ENCODE results near the gene CT45A8. TPM values are rescaled to one million over a fixed set of nuclear protein-coding genes. Genes with fewer than 3 reads are reported as not detected.
"Not testable (repeated sequence)": the region's sequence is repeated elsewhere in the genome, so short reads cannot be mapped to it uniquely, and the experiment has no call there.

Gene CT45A8, protein sequence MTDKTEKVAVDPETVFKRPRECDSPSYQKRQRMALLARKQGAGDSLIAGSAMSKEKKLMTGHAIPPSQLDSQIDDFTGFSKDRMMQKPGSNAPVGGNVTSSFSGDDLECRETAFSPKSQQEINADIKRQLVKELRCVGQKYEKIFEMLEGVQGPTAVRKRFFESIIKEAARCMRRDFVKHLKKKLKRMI
- total RNA-seq (2014; rRNA removed) (not detected in 2 replicates), Bru-seq, nascent RNA (not detected), BruChase-seq, experiment 1, labeled RNA remaining after a 6-hour chase (not detected), BruChase-seq, experiment 2, labeled RNA remaining after a 2-hour chase (not detected)
- long read RNA-seq = 0 reads

DNA sequence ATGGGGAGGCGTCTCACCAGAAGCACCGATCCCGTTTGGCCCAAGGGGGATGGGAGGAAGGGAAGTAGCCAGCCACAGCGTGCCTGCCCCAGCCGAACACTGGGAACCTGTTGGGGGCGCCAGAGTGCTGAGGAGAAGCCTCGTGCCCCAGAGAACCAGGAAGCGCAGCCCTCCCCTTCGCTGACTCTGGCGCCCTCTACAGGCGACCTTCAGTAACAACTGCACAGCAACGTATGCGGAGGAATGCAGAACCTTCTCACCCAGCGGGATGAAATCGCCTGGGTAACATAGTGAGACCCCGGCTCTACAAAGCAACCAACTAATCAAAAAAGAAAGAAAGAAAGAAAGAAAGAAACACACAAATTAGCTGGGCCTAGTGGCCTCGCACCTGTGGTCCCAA, at the start of gene CT45A8:
Gene CT45A8 (minus strand): TSS at position 101 of the 400 bp plus-strand sequence. CDS start 3,755 bp downstream, outside the sequence.
- H3K4me3 ChIP-seq (ENCODE audit: low read length); H3K4me2 ChIP-seq (ENCODE audit: low read length); H3F3A ChIP-seq (ENCODE audit: low read length, unreplicated experiment); H3K4me1 ChIP-seq (ENCODE audit: insufficient read depth, low read length); POLR2A ChIA-PET (ENCODE audit: unreplicated experiment); CTCF ChIA-PET; intact Hi-C loops (cut with micrococcal nuclease); H3K36me3 ChIP-seq (ENCODE audit: low read depth, low read length); H3K27me3 ChIP-seq (ENCODE audit: low read length); H3K79me2 ChIP-seq (ENCODE audit: low read length); H4K20me1 ChIP-seq (ENCODE audit: low read length); H3K9ac ChIP-seq (ENCODE audit: low read length); ATAC-seq; H3K9me2 ChIP-seq (replicated peaks; ENCODE audit: low read length); BruUV-seq (replicated peaks); H3K27ac ChIP-seq (ENCODE audit: low read length); H2AFZ ChIP-seq (ENCODE audit: low read length); H3K9me3 ChIP-seq (ENCODE audit: low read length); DNase-seq: not testable (repeated sequence)

DNA sequence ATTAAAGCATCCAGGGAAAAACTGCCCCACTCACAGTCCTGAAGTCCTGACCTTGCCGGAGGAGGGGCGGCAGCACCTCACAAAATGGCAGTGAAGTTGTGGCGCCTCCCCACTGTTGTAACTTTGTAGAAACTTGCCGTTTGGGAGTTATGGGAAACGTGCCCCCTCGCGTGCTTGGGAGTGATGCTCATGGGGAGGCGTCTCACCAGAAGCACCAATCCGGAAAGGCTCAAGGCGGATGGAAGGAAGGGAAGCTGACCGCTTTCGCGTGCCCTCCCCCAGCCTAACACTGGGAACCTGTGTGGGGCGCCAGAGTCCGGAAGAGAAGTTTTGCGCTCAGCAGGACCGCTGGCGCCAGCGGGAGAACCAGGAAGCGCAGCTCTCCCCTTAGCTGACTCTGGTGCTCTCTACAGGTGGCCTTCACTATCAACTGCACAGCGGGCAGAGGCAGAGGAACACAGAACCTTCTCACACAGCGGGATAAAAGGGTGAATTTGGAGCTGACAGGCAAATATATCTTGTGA, 39.0 kb upstream of the CT45A8 start, which contains the start of the genes CT45A10 and SAGE1:
Gene CT45A10 (minus strand): TSS at position 151 of the 524 bp plus-strand sequence. CDS start 8,100 bp downstream, outside the sequence.
Gene SAGE1 (plus strand): TSS at position 423 of the 524 bp plus-strand sequence. CDS start 2,527 bp downstream, outside the sequence.
- BruUV-seq (replicated peaks) = no TSS peak
- Histone ChIP-seq H2AFZ (ENCODE audit: low read length) (no peak within 1 kb of the TSS), H3K27me3 (ENCODE audit: low read length) (peaks cover 14% of the 10 kb centered on the region), H3K4me2 (ENCODE audit: low read length) (no peak within 1 kb of the TSS), H3K4me3 (ENCODE audit: low read length) (no peak within 1 kb of the TSS), H3K27ac (ENCODE audit: low read length) (no peak within 1 kb of the TSS), H3K4me1 (ENCODE audit: insufficient read depth, low read length) (no peaks in the 10 kb centered on the region), H3K79me2 (ENCODE audit: low read length) (no peaks in the 10 kb centered on the region), H3K9ac (ENCODE audit: low read length) (no peak within 1 kb of the TSS), H4K20me1 (ENCODE audit: low read length) (no peaks in the 10 kb centered on the region), H3K9me3 (ENCODE audit: low read length) (no peaks in the 10 kb centered on the region), H3K36me3 (ENCODE audit: low read depth, low read length) (no peaks in the 10 kb centered on the region), H3F3A (ENCODE audit: low read length, unreplicated experiment) (no peaks in the 10 kb centered on the region), H3K9me2 (replicated peaks; ENCODE audit: low read length) (no peaks in the 10 kb centered on the region)
- ATAC-seq (no peak), DNase-seq (no peak)
- intact Hi-C loops (cut with micrococcal nuclease) = no loop called here
- no peak for TF ChIP-seq EZH2phosphoT487 (IDR thresholded peaks at IDR 0.05; ENCODE audit: borderline replicate concordance, low read length)
- no peak for TF ChIP-seq EZH2 (IDR thresholded peaks at IDR 0.05; ENCODE audit: low read length, unreplicated experiment)
- TF ChIP-seq, protein P1, sequence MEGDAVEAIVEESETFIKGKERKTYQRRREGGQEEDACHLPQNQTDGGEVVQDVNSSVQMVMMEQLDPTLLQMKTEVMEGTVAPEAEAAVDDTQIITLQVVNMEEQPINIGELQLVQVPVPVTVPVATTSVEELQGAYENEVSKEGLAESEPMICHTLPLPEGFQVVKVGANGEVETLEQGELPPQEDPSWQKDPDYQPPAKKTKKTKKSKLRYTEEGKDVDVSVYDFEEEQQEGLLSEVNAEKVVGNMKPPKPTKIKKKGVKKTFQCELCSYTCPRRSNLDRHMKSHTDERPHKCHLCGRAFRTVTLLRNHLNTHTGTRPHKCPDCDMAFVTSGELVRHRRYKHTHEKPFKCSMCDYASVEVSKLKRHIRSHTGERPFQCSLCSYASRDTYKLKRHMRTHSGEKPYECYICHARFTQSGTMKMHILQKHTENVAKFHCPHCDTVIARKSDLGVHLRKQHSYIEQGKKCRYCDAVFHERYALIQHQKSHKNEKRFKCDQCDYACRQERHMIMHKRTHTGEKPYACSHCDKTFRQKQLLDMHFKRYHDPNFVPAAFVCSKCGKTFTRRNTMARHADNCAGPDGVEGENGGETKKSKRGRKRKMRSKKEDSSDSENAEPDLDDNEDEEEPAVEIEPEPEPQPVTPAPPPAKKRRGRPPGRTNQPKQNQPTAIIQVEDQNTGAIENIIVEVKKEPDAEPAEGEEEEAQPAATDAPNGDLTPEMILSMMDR (conservative IDR thresholded peaks at IDR 0.05; ENCODE audit: low read depth, low read length) = no peak
- POLR2A ChIA-PET (ENCODE audit: unreplicated experiment) = no interaction called here
- CTCF ChIA-PET = no interaction called here

DNA sequence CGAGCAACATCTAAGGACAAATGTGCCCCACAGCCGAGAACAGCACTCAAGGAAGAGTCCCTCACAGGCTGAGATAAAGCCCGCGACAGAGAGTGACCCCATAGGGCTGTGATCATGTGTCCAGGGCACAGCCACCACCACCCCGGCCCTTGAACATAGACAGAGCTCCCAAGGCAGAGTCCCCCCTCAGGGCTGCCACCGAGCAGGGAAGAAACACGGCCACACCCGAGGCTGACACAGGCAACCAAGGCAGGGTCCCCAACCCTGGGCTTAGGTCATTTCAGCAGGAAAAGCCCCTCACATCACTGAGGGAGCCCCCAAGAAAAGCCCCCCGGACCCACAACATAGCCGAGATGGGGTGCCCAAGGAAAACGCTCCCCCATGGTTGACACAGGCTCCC, 38.4 kb upstream of the CT45A8 start:
- Histone ChIP-seq H4K20me1 (ENCODE audit: low read length) (no peaks in the 10 kb centered on the region), H3K4me1 (ENCODE audit: insufficient read depth, low read length) (no peaks in the 10 kb centered on the region), H3K4me2 (ENCODE audit: low read length) (no peak overlapping the region), H3K36me3 (ENCODE audit: low read depth, low read length) (no peaks in the 10 kb centered on the region), H3K27me3 (ENCODE audit: low read length) (peaks cover 14% of the 10 kb centered on the region), H3K9ac (ENCODE audit: low read length) (no peak overlapping the region), H3K9me3 (ENCODE audit: low read length) (no peaks in the 10 kb centered on the region), H2AFZ (ENCODE audit: low read length) (no peak overlapping the region), H3K79me2 (ENCODE audit: low read length) (no peaks in the 10 kb centered on the region), H3K4me3 (ENCODE audit: low read length) (no peak overlapping the region), H3K9me2 (replicated peaks; ENCODE audit: low read length) (no peaks in the 10 kb centered on the region), H3K27ac (ENCODE audit: low read length) (no peak overlapping the region), H3F3A (ENCODE audit: low read length, unreplicated experiment) (no peaks in the 10 kb centered on the region)
- DNase-seq = no peak
- BruUV-seq (replicated peaks) = no TSS peak
- ChIA-PET POLR2A (ENCODE audit: unreplicated experiment) (no interaction called here), CTCF (no interaction called here)
- TF ChIP-seq EZH2 (IDR thresholded peaks at IDR 0.05; ENCODE audit: low read length, unreplicated experiment) (no peak), EZH2phosphoT487 (IDR thresholded peaks at IDR 0.05; ENCODE audit: borderline replicate concordance, low read length) (no peak)
- TF ChIP-seq, protein P1 (conservative IDR thresholded peaks at IDR 0.05; ENCODE audit: low read depth, low read length) = no peak
- no peak for ATAC-seq
- intact Hi-C loops (cut with micrococcal nuclease) = no loop called here
